ENCODE data around the gene C2orf49.

- TF ChIP-seq, protein P1, sequence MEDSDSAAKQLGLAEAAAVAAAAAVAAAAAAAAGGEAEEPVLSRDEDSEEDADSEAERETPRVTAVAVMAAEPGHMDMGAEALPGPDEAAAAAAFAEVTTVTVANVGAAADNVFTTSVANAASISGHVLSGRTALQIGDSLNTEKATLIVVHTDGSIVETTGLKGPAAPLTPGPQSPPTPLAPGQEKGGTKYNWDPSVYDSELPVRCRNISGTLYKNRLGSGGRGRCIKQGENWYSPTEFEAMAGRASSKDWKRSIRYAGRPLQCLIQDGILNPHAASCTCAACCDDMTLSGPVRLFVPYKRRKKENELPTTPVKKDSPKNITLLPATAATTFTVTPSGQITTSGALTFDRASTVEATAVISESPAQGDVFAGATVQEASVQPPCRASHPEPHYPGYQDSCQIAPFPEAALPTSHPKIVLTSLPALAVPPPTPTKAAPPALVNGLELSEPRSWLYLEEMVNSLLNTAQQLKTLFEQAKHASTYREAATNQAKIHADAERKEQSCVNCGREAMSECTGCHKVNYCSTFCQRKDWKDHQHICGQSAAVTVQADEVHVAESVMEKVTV (CRISPR knock-in tag; IDR thresholded peaks at IDR 0.05), result no peak
- TF ChIP-seq, protein P2, sequence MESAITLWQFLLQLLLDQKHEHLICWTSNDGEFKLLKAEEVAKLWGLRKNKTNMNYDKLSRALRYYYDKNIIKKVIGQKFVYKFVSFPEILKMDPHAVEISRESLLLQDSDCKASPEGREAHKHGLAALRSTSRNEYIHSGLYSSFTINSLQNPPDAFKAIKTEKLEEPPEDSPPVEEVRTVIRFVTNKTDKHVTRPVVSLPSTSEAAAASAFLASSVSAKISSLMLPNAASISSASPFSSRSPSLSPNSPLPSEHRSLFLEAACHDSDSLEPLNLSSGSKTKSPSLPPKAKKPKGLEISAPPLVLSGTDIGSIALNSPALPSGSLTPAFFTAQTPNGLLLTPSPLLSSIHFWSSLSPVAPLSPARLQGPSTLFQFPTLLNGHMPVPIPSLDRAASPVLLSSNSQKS (CRISPR knock-in tag; IDR thresholded peaks at IDR 0.05), result no peak
- TF ChIP-seq ETV6 (IDR thresholded peaks at IDR 0.05; ENCODE audit: borderline replicate concordance in 1 of 2, low read depth in 2 of 2, low read length in 1 of 2) (no peak), ETV6 (CRISPR knock-in tag; IDR thresholded peaks at IDR 0.05; ENCODE audit: borderline replicate concordance) (no peak), SIN3A (IDR thresholded peaks at IDR 0.05; ENCODE audit: borderline replicate concordance in 2 of 2, control insufficient read depth in 1 of 2, low read depth in 2 of 2, low read length in 2 of 2) (no peak), RBFOX2 (IDR thresholded peaks at IDR 0.05; ENCODE audit: low read depth, low read length) (no peak), ATF2 (CRISPR knock-in tag; IDR thresholded peaks at IDR 0.05) (no peak), RBBP5 (IDR thresholded peaks at IDR 0.05; ENCODE audit: borderline replicate concordance, insufficient read depth, low read length, poor library complexity, severe bottlenecking) (no peak), KDM1A (IDR thresholded peaks at IDR 0.05) (no peak)
Observed at GRCh38 chr2:105378276-105378840, 41.0 kb downstream of the C2orf49 start.

Data from K562 (cell line).